NOMO-1 treated with dmso at 0.1 percent for 144 hours (cell line): ENCODE results near the gene ZP1.

ENCODE experiments used
- DNase-seq: peaks from one replicate; lab custom pipeline; 2025; ENCODE audit not compliant: unreplicated experiment; lab: John Stamatoyannopoulos, UW

Gene ZP1

GRCh38 chr11:60857378-60858232 lies 9.7 kb upstream of the ZP1 start:
- no peak for DNase-seq

- no peak for DNase-seq
Measured at GRCh38 chr11:60858236-60858635, 9.1 kb upstream of the ZP1 start.

- DNase-seq = no peak
Measured at GRCh38 chr11:60858731-60859464, 8.4 kb upstream of the ZP1 start.

- DNase-seq = no peak
Measured at GRCh38 chr11:60859616-60860250, 7.6 kb upstream of the ZP1 start.

GRCh38 chr11:60860943-60861342 lies 6.4 kb upstream of the ZP1 start:
- DNase-seq = no peak

- no peak for DNase-seq
Measured at GRCh38 chr11:60862171-60862570, 5.2 kb upstream of the ZP1 start.

- DNase-seq = no peak
Measured at GRCh38 chr11:60863550-60864521, 3.5 kb upstream of the ZP1 start.

GRCh38 chr11:60864856-60865513 lies 2.4 kb upstream of the ZP1 start:
- no peak for DNase-seq

GRCh38 chr11:60867871-60868681 lies 734 bp downstream of the ZP1 start:
- DNase-seq = no peak

- DNase-seq = no peak
Measured at GRCh38 chr11:60868682-60869450, 1.5 kb downstream of the ZP1 start.

GRCh38 chr11:60869451-60869825 lies 2.1 kb downstream of the ZP1 start:
- DNase-seq = no peak

GRCh38 chr11:60870276-60870675 lies 2.9 kb downstream of the ZP1 start:
- DNase-seq = no peak

GRCh38 chr11:60870733-60871377 lies 3.5 kb downstream of the ZP1 start:
- DNase-seq = no peak

GRCh38 chr11:60871378-60872061 lies 4.2 kb downstream of the ZP1 start:
- DNase-seq = no peak

GRCh38 chr11:60872124-60872960 lies 5.0 kb downstream of the ZP1 start:
- no peak for DNase-seq

GRCh38 chr11:60872961-60873524 lies 5.7 kb downstream of the ZP1 start:
- no peak for DNase-seq
